Stimulated activated CD8-positive, alpha-beta memory T cell treated with anti-CD3 and anti-CD28 coated beads, Interleukin-4, amount 100 ng/mL, for 4 hours (primary cell): ENCODE measurements around the gene NSUN6.

Source experiments
- DNase-seq, 2 donors: peaks; one replicate each; pipeline ENCODE4 v3.0.0-alpha.2; 2020; ENCODE audit warnings: low read depth in 2 of 2, low spot score in 1 of 2

NSUN6 gene

GRCh38 chr10:18563003-18563726 lies 88.2 kb downstream of the NSUN6 start:
- no peak for DNase-seq

GRCh38 chr10:18561861-18562551 lies 89.4 kb downstream of the NSUN6 start:
- DNase-seq: no peak

- no peak for DNase-seq
These were observed 93.4 kb downstream of the NSUN6 start for GRCh38 chr10:18557960-18558359.

- DNase-seq: no peak
These were observed 94.8 kb downstream of the NSUN6 start for GRCh38 chr10:18556522-18557147.

- no peak for DNase-seq
These were observed 96.9 kb downstream of the NSUN6 start for GRCh38 chr10:18554479-18554878.

- DNase-seq: no peak
These were observed 99.9 kb downstream of the NSUN6 start for GRCh38 chr10:18551473-18551872.

GRCh38 chr10:18549105-18549504 lies 102.3 kb downstream of the NSUN6 start:
- DNase-seq: no peak

GRCh38 chr10:18545621-18546305 lies 105.6 kb downstream of the NSUN6 start:
- no peak for DNase-seq

- no peak for DNase-seq
These were observed 108.6 kb downstream of the NSUN6 start for GRCh38 chr10:18542832-18543231.

- no peak for DNase-seq
These were observed 111.2 kb downstream of the NSUN6 start for GRCh38 chr10:18540195-18540594.

- no peak for DNase-seq
These were observed 112.1 kb downstream of the NSUN6 start for GRCh38 chr10:18539335-18539734.

- DNase-seq: no peak
These were observed 117.5 kb downstream of the NSUN6 start for GRCh38 chr10:18533896-18534295.

GRCh38 chr10:18532881-18533535 lies 118.4 kb downstream of the NSUN6 start:
- no peak for DNase-seq

- DNase-seq: no peak
These were observed 123.1 kb downstream of the NSUN6 start for GRCh38 chr10:18528292-18528691.

- DNase-seq: no peak
These were observed 123.7 kb downstream of the NSUN6 start for GRCh38 chr10:18527687-18528086.

GRCh38 chr10:18523858-18524257 lies 127.5 kb downstream of the NSUN6 start:
- DNase-seq: no peak

- no peak for DNase-seq
These were observed 128.4 kb downstream of the NSUN6 start for GRCh38 chr10:18523025-18523424.

GRCh38 chr10:18516851-18517250 lies 134.5 kb downstream of the NSUN6 start:
- DNase-seq: no peak

- no peak for DNase-seq
These were observed 136.8 kb downstream of the NSUN6 start for GRCh38 chr10:18514537-18514936.

- DNase-seq: no peak
These were observed 142.8 kb downstream of the NSUN6 start for GRCh38 chr10:18508587-18508986.

GRCh38 chr10:18505456-18506118 lies 145.8 kb downstream of the NSUN6 start:
- DNase-seq: no peak
